ENCODE measurements around the gene NXT2. TPM values are rescaled to one million over a fixed set of nuclear protein-coding genes. Genes with fewer than 3 reads are reported as not detected.
"Not testable (repeated sequence)": the region's sequence is repeated elsewhere in the genome, so short reads cannot be mapped to it uniquely, and the experiment has no call there.

NXT2 gene
- total and polyA plus RNA-seq, 2 experiments from 2014 or later = 6.3 to 15.0 TPM

- Histone ChIP-seq H3K9me3 (ENCODE audit: low read depth) (no peaks in the 10 kb centered on the region), H3K79me2 (no peaks in the 10 kb centered on the region), H3K4me2 (no peak overlapping the region), H3K27me3 (no peaks in the 10 kb centered on the region), H3K27ac (no peak overlapping the region), H4K20me1 (ENCODE audit: insufficient read depth, poor library complexity, severe bottlenecking) (no peaks in the 10 kb centered on the region), H2AFZ (no peak overlapping the region), H3K9me2 (replicated peaks; ENCODE audit: insufficient read depth) (no peaks in the 10 kb centered on the region), H3K4me3 (no peak overlapping the region), H3K36me3 (replicated peaks; ENCODE audit: insufficient read depth, low read depth) (no peaks in the 10 kb centered on the region), H3K4me1 (ENCODE audit: insufficient read depth) (no peaks in the 10 kb centered on the region)
- WGBS (ENCODE audit: low lambda C conversion rate, missing lambda C conversion rate) = 85% methylated on average over 8 of the region's 8 CpGs
- no peak for DNase-seq (ENCODE audit: low spot score)
- TF ChIP-seq EZH2phosphoT487 (IDR thresholded peaks at IDR 0.05; ENCODE audit: low read depth, severe bottlenecking, unreplicated experiment) = no peak
- TF ChIP-seq CTCF (IDR thresholded peaks at IDR 0.05; ENCODE audit: poor library complexity) = no peak
- no peak for TF ChIP-seq EZH2 (IDR thresholded peaks at IDR 0.05; ENCODE audit: borderline replicate concordance)
Measured at GRCh38 chrX:109535578-109535977, 1.1 kb upstream of the NXT2 start.

- H3K9me2 ChIP-seq (replicated peaks; ENCODE audit: insufficient read depth) = no peaks in the 10 kb centered on the region
- no peaks in the 10 kb centered on the region for H3K9me3 ChIP-seq (ENCODE audit: low read depth)
- WGBS (ENCODE audit: low lambda C conversion rate, missing lambda C conversion rate) = 28% methylated on average over 10 of the region's 10 CpGs
- peak overlapping the region; percentile 96 for H3K27ac ChIP-seq
- H3K27me3 ChIP-seq = no peaks in the 10 kb centered on the region
- H3K4me1 ChIP-seq (ENCODE audit: insufficient read depth) = no peaks in the 10 kb centered on the region
- no peaks in the 10 kb centered on the region for H3K36me3 ChIP-seq (replicated peaks; ENCODE audit: insufficient read depth, low read depth)
- peak; percentile 71 for DNase-seq (ENCODE audit: low spot score)
- H3K4me2 ChIP-seq = peak overlapping the region; percentile 63
- peak overlapping the region; percentile 18 for H2AFZ ChIP-seq
- TF ChIP-seq EZH2 (IDR thresholded peaks at IDR 0.05; ENCODE audit: borderline replicate concordance) = no peak
- no peak for TF ChIP-seq EZH2phosphoT487 (IDR thresholded peaks at IDR 0.05; ENCODE audit: low read depth, severe bottlenecking, unreplicated experiment)
- TF ChIP-seq CTCF (IDR thresholded peaks at IDR 0.05; ENCODE audit: poor library complexity) = no peak
- H3K79me2 ChIP-seq = no peaks in the 10 kb centered on the region
- peak overlapping the region; percentile 8 for H3K4me3 ChIP-seq
- H4K20me1 ChIP-seq (ENCODE audit: insufficient read depth, poor library complexity, severe bottlenecking) = no peaks in the 10 kb centered on the region
Measured at GRCh38 chrX:109537324-109537665, 651 bp downstream of the NXT2 start.

GRCh38 chrX:109539007-109539406 is 2.4 kb downstream of the NXT2 start:
- not testable (repeated sequence) for H3K27ac ChIP-seq; H3K9me3 ChIP-seq (ENCODE audit: low read depth); H3K4me3 ChIP-seq; H2AFZ ChIP-seq; H3K9me2 ChIP-seq (replicated peaks; ENCODE audit: insufficient read depth); H3K4me2 ChIP-seq; H3K27me3 ChIP-seq; H4K20me1 ChIP-seq (ENCODE audit: insufficient read depth, poor library complexity, severe bottlenecking); H3K36me3 ChIP-seq (replicated peaks; ENCODE audit: insufficient read depth, low read depth); H3K79me2 ChIP-seq; DNase-seq (ENCODE audit: low spot score); H3K4me1 ChIP-seq (ENCODE audit: insufficient read depth)

GRCh38 chrX:109553862-109554261 is 17.2 kb downstream of the NXT2 start:
- no peaks in the 10 kb centered on the region for H3K79me2 ChIP-seq
- H4K20me1 ChIP-seq (ENCODE audit: insufficient read depth, poor library complexity, severe bottlenecking) = no peaks in the 10 kb centered on the region
- no peaks in the 10 kb centered on the region for H3K27me3 ChIP-seq
- H3K4me1 ChIP-seq (ENCODE audit: insufficient read depth) = no peaks in the 10 kb centered on the region
- no peak for TF ChIP-seq EZH2phosphoT487 (IDR thresholded peaks at IDR 0.05; ENCODE audit: low read depth, severe bottlenecking, unreplicated experiment)
- no peak for TF ChIP-seq EZH2 (IDR thresholded peaks at IDR 0.05; ENCODE audit: borderline replicate concordance)
- no peak for TF ChIP-seq CTCF (IDR thresholded peaks at IDR 0.05; ENCODE audit: poor library complexity)
- H3K27ac ChIP-seq = no peak overlapping the region
- WGBS (ENCODE audit: low lambda C conversion rate, missing lambda C conversion rate) = 44% methylated on average over 1 of the region's 1 CpG
- H3K4me3 ChIP-seq = no peak overlapping the region
- H3K4me2 ChIP-seq = no peak overlapping the region
- no peak overlapping the region for H2AFZ ChIP-seq
- DNase-seq (ENCODE audit: low spot score) = no peak
- no peaks in the 10 kb centered on the region for H3K36me3 ChIP-seq (replicated peaks; ENCODE audit: insufficient read depth, low read depth)
- H3K9me3 ChIP-seq (ENCODE audit: low read depth) = no peaks in the 10 kb centered on the region
- no peaks in the 10 kb centered on the region for H3K9me2 ChIP-seq (replicated peaks; ENCODE audit: insufficient read depth)

- H3K79me2 ChIP-seq; DNase-seq (ENCODE audit: low spot score); H3K9me3 ChIP-seq (ENCODE audit: low read depth); H3K4me1 ChIP-seq (ENCODE audit: insufficient read depth); H3K9me2 ChIP-seq (replicated peaks; ENCODE audit: insufficient read depth); H3K36me3 ChIP-seq (replicated peaks; ENCODE audit: insufficient read depth, low read depth); H3K27ac ChIP-seq; H2AFZ ChIP-seq; H3K4me2 ChIP-seq; H3K27me3 ChIP-seq; H3K4me3 ChIP-seq; H4K20me1 ChIP-seq (ENCODE audit: insufficient read depth, poor library complexity, severe bottlenecking): not testable (repeated sequence)
- WGBS (ENCODE audit: low lambda C conversion rate, missing lambda C conversion rate) = 88% methylated on average over 3 of the region's 4 CpGs
Measured at GRCh38 chrX:109576083-109576482, 39.4 kb downstream of the NXT2 start.

All from hepatocyte (in vitro differentiated cells).